ENCODE results near the gene MLLT3.
"Not testable (repeated sequence)": the region's sequence is repeated elsewhere in the genome, so short reads cannot be mapped to it uniquely, and the experiment has no call there.

The MLLT3 gene

GRCh38 chr9:20599195-20599594 is 23.1 kb downstream of the MLLT3 start:
- DNase-seq (ENCODE audit: low read depth in 2 of 2, low spot score in 1 of 2): no peak

GRCh38 chr9:20598367-20598766 is 23.9 kb downstream of the MLLT3 start:
- DNase-seq (ENCODE audit: low read depth in 2 of 2, low spot score in 1 of 2): no peak

GRCh38 chr9:20597862-20598261 is 24.4 kb downstream of the MLLT3 start:
- DNase-seq (ENCODE audit: low read depth in 2 of 2, low spot score in 1 of 2): no peak

GRCh38 chr9:20594608-20595007 is 27.7 kb downstream of the MLLT3 start:
- DNase-seq (ENCODE audit: low read depth in 2 of 2, low spot score in 1 of 2): no peak

- no peak for DNase-seq (ENCODE audit: low read depth in 2 of 2, low spot score in 1 of 2)
Observed at GRCh38 chr9:20593537-20593936, 28.8 kb downstream of the MLLT3 start.

GRCh38 chr9:20593105-20593504 is 29.2 kb downstream of the MLLT3 start:
- DNase-seq (ENCODE audit: low read depth in 2 of 2, low spot score in 1 of 2): no peak

- no peak for DNase-seq (ENCODE audit: low read depth in 2 of 2, low spot score in 1 of 2)
Observed at GRCh38 chr9:20592673-20593072, 29.6 kb downstream of the MLLT3 start.

- no peak for DNase-seq (ENCODE audit: low read depth in 2 of 2, low spot score in 1 of 2)
Observed at GRCh38 chr9:20591223-20591622, 31.1 kb downstream of the MLLT3 start.

GRCh38 chr9:20584968-20585643 is 37.2 kb downstream of the MLLT3 start:
- no peak for DNase-seq (ENCODE audit: low read depth in 2 of 2, low spot score in 1 of 2)

- DNase-seq (ENCODE audit: low read depth in 2 of 2, low spot score in 1 of 2): not testable (repeated sequence)
Observed at GRCh38 chr9:20583088-20583487, 39.2 kb downstream of the MLLT3 start.

GRCh38 chr9:20582150-20582549 is 40.1 kb downstream of the MLLT3 start:
- DNase-seq (ENCODE audit: low read depth in 2 of 2, low spot score in 1 of 2): no peak

- DNase-seq (ENCODE audit: low read depth in 2 of 2, low spot score in 1 of 2): no peak
Observed at GRCh38 chr9:20580673-20581072, 41.6 kb downstream of the MLLT3 start.

- DNase-seq (ENCODE audit: low read depth in 2 of 2, low spot score in 1 of 2): no peak
Observed at GRCh38 chr9:20579524-20580314, 42.6 kb downstream of the MLLT3 start.

- no peak for DNase-seq (ENCODE audit: low read depth in 2 of 2, low spot score in 1 of 2)
Observed at GRCh38 chr9:20573023-20573422, 49.3 kb downstream of the MLLT3 start.

GRCh38 chr9:20570756-20571155 is 51.5 kb downstream of the MLLT3 start:
- DNase-seq (ENCODE audit: low read depth in 2 of 2, low spot score in 1 of 2): no peak

GRCh38 chr9:20570087-20570486 is 52.2 kb downstream of the MLLT3 start:
- DNase-seq (ENCODE audit: low read depth in 2 of 2, low spot score in 1 of 2): no peak

- DNase-seq (ENCODE audit: low read depth in 2 of 2, low spot score in 1 of 2): no peak
Observed at GRCh38 chr9:20569525-20569924, 52.8 kb downstream of the MLLT3 start.

- DNase-seq (ENCODE audit: low read depth in 2 of 2, low spot score in 1 of 2): no peak
Observed at GRCh38 chr9:20568400-20568799, 53.9 kb downstream of the MLLT3 start.

- no peak for DNase-seq (ENCODE audit: low read depth in 2 of 2, low spot score in 1 of 2)
Observed at GRCh38 chr9:20566401-20566800, 55.9 kb downstream of the MLLT3 start.

- no peak for DNase-seq (ENCODE audit: low read depth in 2 of 2, low spot score in 1 of 2)
Observed at GRCh38 chr9:20564650-20565049, 57.6 kb downstream of the MLLT3 start.

GRCh38 chr9:20563917-20564316 is 58.4 kb downstream of the MLLT3 start:
- no peak for DNase-seq (ENCODE audit: low read depth in 2 of 2, low spot score in 1 of 2)

GRCh38 chr9:20562051-20562450 is 60.2 kb downstream of the MLLT3 start:
- no peak for DNase-seq (ENCODE audit: low read depth in 2 of 2, low spot score in 1 of 2)

GRCh38 chr9:20561531-20561930 is 60.8 kb downstream of the MLLT3 start:
- DNase-seq (ENCODE audit: low read depth in 2 of 2, low spot score in 1 of 2): no peak

Data from stimulated activated CD8-positive, alpha-beta memory T cell treated with anti-CD3 and anti-CD28 coated beads, Interleukin-4, amount 100 ng/mL, for 4 hours (primary cell).